GF-D8 (cell line): ENCODE data around the gene ACACA.
"Not testable (repeated sequence)": the region's sequence is repeated elsewhere in the genome, so short reads cannot be mapped to it uniquely, and the experiment has no call there.

Experiments
- DNase-seq: peaks from one replicate; lab custom pipeline; 2025; lab: John Stamatoyannopoulos, UW

ACACA gene

GRCh38 chr17:37098152-37098551, 308.5 kb downstream of the ACACA start:
- DNase-seq, result no peak

- no peak for DNase-seq
These were observed 309.5 kb downstream of the ACACA start for GRCh38 chr17:37097154-37097553.

GRCh38 chr17:37096071-37096470, 310.6 kb downstream of the ACACA start:
- DNase-seq, result no peak

- DNase-seq, result no peak
These were observed 312.2 kb downstream of the ACACA start for GRCh38 chr17:37094391-37094790.

- DNase-seq, result no peak
These were observed 313.9 kb downstream of the ACACA start for GRCh38 chr17:37092701-37093100.

GRCh38 chr17:37092071-37092470, 314.6 kb downstream of the ACACA start:
- DNase-seq, result no peak

GRCh38 chr17:37090941-37091340, 315.7 kb downstream of the ACACA start:
- no peak for DNase-seq

GRCh38 chr17:37089956-37090355, 316.7 kb downstream of the ACACA start:
- DNase-seq, result peak; percentile 89

- no peak for DNase-seq
These were observed 317.7 kb downstream of the ACACA start for GRCh38 chr17:37088913-37089312.

- no peak for DNase-seq
These were observed 318.2 kb downstream of the ACACA start for GRCh38 chr17:37088459-37088858.

- no peak for DNase-seq
These were observed 319.0 kb downstream of the ACACA start for GRCh38 chr17:37087683-37088082.

- DNase-seq, result no peak
These were observed 319.7 kb downstream of the ACACA start for GRCh38 chr17:37086948-37087347.

GRCh38 chr17:37086334-37086733, 320.3 kb downstream of the ACACA start:
- no peak for DNase-seq

GRCh38 chr17:37084372-37084771, 322.3 kb downstream of the ACACA start:
- no peak for DNase-seq

- no peak for DNase-seq
These were observed 323.2 kb downstream of the ACACA start for GRCh38 chr17:37083456-37083855.

GRCh38 chr17:37082985-37083384, 323.7 kb downstream of the ACACA start:
- DNase-seq, result no peak

GRCh38 chr17:37082311-37082860, 324.2 kb downstream of the ACACA start:
- DNase-seq, result no peak

- DNase-seq, result peak; percentile 62
These were observed 325.3 kb downstream of the ACACA start for GRCh38 chr17:37081287-37081686.

- DNase-seq, result no peak
These were observed 326.9 kb downstream of the ACACA start for GRCh38 chr17:37079735-37080134.

GRCh38 chr17:37079065-37079708, 327.4 kb downstream of the ACACA start:
- DNase-seq, result no peak

- not testable (repeated sequence) for DNase-seq
These were observed 333.2 kb downstream of the ACACA start for GRCh38 chr17:37073464-37073863.

- no peak for DNase-seq
These were observed 337.5 kb downstream of the ACACA start for GRCh38 chr17:37069087-37069486.

GRCh38 chr17:37068266-37068665, 338.4 kb downstream of the ACACA start:
- no peak for DNase-seq

GRCh38 chr17:37067555-37068111, 339.0 kb downstream of the ACACA start:
- no peak for DNase-seq
